Endothelial cell of umbilical vein (primary cell): ENCODE results near the gene HDAC9. TPM values are rescaled to one million over a fixed set of nuclear protein-coding genes. Genes with fewer than 3 reads are reported as not detected.

Source experiments
- BruUV-seq: library from RNA; stranded (reverse); fragments of 400-500 nt; replicated peaks from 2 replicates; lab custom pipeline; 2021; lab: Mats Ljungman, UMichigan
- CTCF ChIA-PET: fragments of 300-600, 350-600 bp; sonication (Branson Sonifier 250); formaldehyde crosslinking; loops from one replicate; lab custom pipeline; 2021; ENCODE audit warnings: antibody characterized with exemption, inconsistent platforms; lab: Charles Lee
- POLR2A ChIA-PET: fragments of 300-600, 350-600 bp; sonication (Branson Sonifier 250); formaldehyde crosslinking; loops from one replicate; lab custom pipeline; 2021; ENCODE audit warnings: antibody characterized with exemption, inconsistent platforms; lab: Charles Lee
- DNase-seq: peaks from one replicate; pipeline ENCODE4 v3.0.0-alpha.2; 2011; ENCODE audit warnings: low read depth, low spot score
- FAIRE-seq: peaks from 2 replicates; lab custom pipeline; 2011; peaks lifted over from hg19 to GRCh38; lab: Jason Lieb, UNC
- H2AFZ ChIP-seq: 2 replicates; pipeline ENCODE4 v1.6.0; 2012; ENCODE audit warnings: low read depth, low read length, control low read depth, inconsistent platforms
- H3K27ac ChIP-seq: 2 replicates; pipeline ENCODE4 v1.5.1; 2011; ENCODE audit warnings: low read depth, mild to moderate bottlenecking, control low read depth, low read length, moderate library complexity; ENCODE audit not compliant: insufficient read depth
- H3K27me3 ChIP-seq, 2 experiments: 2 replicates each; pipeline versions ENCODE4 v1.6.0 to v1.6.1; 2011; ENCODE audit warnings: low read length in 2 of 2, mixed read lengths in 1 of 2; ENCODE audit not compliant: control insufficient read depth in 2 of 2, insufficient read depth in 2 of 2
- H3K36me3 ChIP-seq, 2 experiments: 2 replicates in 1 of 2; 3 replicates in 1 of 2; pipeline ENCODE4 v1.5.1; 2011; ENCODE audit warnings: low read length in 2 of 2, mild to moderate bottlenecking in 1 of 2, moderate library complexity in 1 of 2; ENCODE audit not compliant: control insufficient read depth in 2 of 2, insufficient read depth in 2 of 2; ENCODE audit errors: extremely low read depth in 1 of 2
- H3K4me1 ChIP-seq: 3 replicates; pipeline ENCODE4 v1.5.1; 2011; ENCODE audit warnings: mild to moderate bottlenecking, low read length; ENCODE audit not compliant: control insufficient read depth, insufficient read depth; ENCODE audit errors: extremely low read depth
- H3K4me2 ChIP-seq: 2 replicates; pipeline ENCODE4 v1.6.1; 2011; ENCODE audit warnings: low read length, control low read depth, mixed read lengths; ENCODE audit not compliant: insufficient read depth
- H3K4me3 ChIP-seq, 3 experiments: fragments of 200-600 bp in 1 of 3; sonication (generic), shearing (Covaris generic) in 1 of 3; replicated peaks in 1 of 3; 2 replicates each; pipeline ENCODE4 v1.5.1; 2011 to 2016; ENCODE audit warnings: control low read depth in 3 of 3, low read length in 3 of 3, mild to moderate bottlenecking in 2 of 3, inconsistent platforms in 1 of 3, low read depth in 1 of 3, moderate library complexity in 1 of 3; ENCODE audit not compliant: insufficient read depth in 1 of 3
- H3K79me2 ChIP-seq: 2 replicates; pipeline ENCODE4 v1.6.0; 2012; ENCODE audit warnings: low read length, inconsistent platforms; ENCODE audit not compliant: control insufficient read depth, insufficient read depth
- H3K9ac ChIP-seq: replicated peaks from 2 replicates; pipeline ENCODE3; 2011; ENCODE audit warnings: low read length, control low read depth; ENCODE audit not compliant: insufficient read depth; ENCODE audit errors: extremely low read depth
- H3K9me1 ChIP-seq: replicated peaks from 3 replicates; pipeline ENCODE4 v1.6.0; 2011; ENCODE audit warnings: mild to moderate bottlenecking, low read length; ENCODE audit not compliant: control insufficient read depth, insufficient read depth; ENCODE audit errors: extremely low read depth
- H3K9me3 ChIP-seq: replicated peaks from 2 replicates; pipeline ENCODE4 v1.5.1; 2012; ENCODE audit warnings: low read length, inconsistent platforms; ENCODE audit not compliant: control insufficient read depth, insufficient read depth
- H4K20me1 ChIP-seq: replicated peaks from 2 replicates; pipeline ENCODE3; 2011; ENCODE audit warnings: mild to moderate bottlenecking, low read length; ENCODE audit not compliant: control insufficient read depth, insufficient read depth; ENCODE audit errors: extremely low read depth
- CTCF ChIP-seq, 2 donors: IDR thresholded peaks; 1 replicate in 1 of 2; 2 replicates in 1 of 2; pipeline ENCODE4 v1.5.1; 2011; ENCODE audit warnings: low read length in 2 of 2, mild to moderate bottlenecking in 2 of 2, moderate library complexity in 2 of 2, control low read depth in 1 of 2, inconsistent platforms in 1 of 2, low read depth in 1 of 2; ENCODE audit not compliant: insufficient read depth in 1 of 2; ENCODE audit errors: extremely low read depth in 1 of 2
- FOS ChIP-seq: IDR thresholded peaks from 2 replicates; pipeline ENCODE4 v1.6.1; 2011; ENCODE audit warnings: mild to moderate bottlenecking, low read length, moderate library complexity, borderline replicate concordance; ENCODE audit not compliant: insufficient read depth
- GATA2 ChIP-seq: IDR thresholded peaks from 2 replicates; pipeline ENCODE4 v1.7.0; 2011; ENCODE audit warnings: low read depth, mild to moderate bottlenecking, moderate library complexity, mixed read lengths, low read length; ENCODE audit not compliant: insufficient read length, insufficient read depth
- JUN ChIP-seq: IDR thresholded peaks from 2 replicates; pipeline ENCODE4 v1.6.1; 2011; ENCODE audit warnings: borderline replicate concordance, low read depth; ENCODE audit not compliant: insufficient read length, insufficient read depth
- POLR2AphosphoS5 ChIP-seq: IDR thresholded peaks from 2 replicates; pipeline ENCODE4 v1.6.1; 2012; ENCODE audit warnings: low read depth, mild to moderate bottlenecking, control low read depth, low read length, moderate library complexity; ENCODE audit not compliant: insufficient read depth
- dilution Hi-C: fragments of 300-500 bp; cut with MboI; formaldehyde crosslinking; loops from one replicate; pipeline ENCODE4 v1.15.0; 2019; ENCODE audit warnings: low sequenced_read_pairs; ENCODE audit not compliant: extremely low pct_ligation_motif_present
- intact Hi-C: fragments of 100-400 bp; cut with micrococcal nuclease; formaldehyde crosslinking; loops from one replicate; pipeline ENCODE4 v1.10.0; 2022
- polyA plus RNA-seq, 4 experiments: library from polyadenylated mRNA; depleted of rRNA in 3 of 4; stranded (reverse) in 3 of 4; unstranded in 1 of 4; fragments of >200 nt; gene quantifications; 2 replicates each; pipeline versions ENCODE4 v1.2.1 to v1.2.3, GENCODE V29; 2011 to 2012; ENCODE audit warnings: missing spikeins in 1 of 4
- total RNA-seq: library from RNA; stranded (reverse); gene quantifications from 2 replicates; pipeline ENCODE4 v1.2.3, GENCODE V29; 2021

Gene HDAC9
- total and polyA plus RNA-seq, 2 donors (not counting 3 experiments of a cell fraction or from before 2014, with no cell fraction given), result 1.8 to 11.6 TPM

GRCh38 chr7:18518555-18518954, 23.0 kb downstream of the HDAC9 start:
- no peaks in the 10 kb centered on the region for H3K27me3 ChIP-seq
- no peak overlapping the region for H3K4me3 ChIP-seq
- H3K9me3 ChIP-seq, result no peaks in the 10 kb centered on the region
- H2AFZ ChIP-seq, result no peak overlapping the region
- no peaks in the 10 kb centered on the region for H3K79me2 ChIP-seq
- no TSS peak for BruUV-seq
- H3K9me1 ChIP-seq, result no peaks in the 10 kb centered on the region
- POLR2A ChIA-PET, result no interaction called here
- H3K27ac ChIP-seq, result no peak overlapping the region
- H3K4me1 ChIP-seq, result peaks cover 6% of the 10 kb centered on the region
- no peak overlapping the region for H3K4me2 ChIP-seq
- dilution Hi-C loops (no loop called here), intact Hi-C loops (no loop called here)
- no peaks in the 10 kb centered on the region for H4K20me1 ChIP-seq
- no peak overlapping the region for H3K9ac ChIP-seq
- FAIRE-seq (no peak), DNase-seq (no peak)
- no peaks in the 10 kb centered on the region for H3K36me3 ChIP-seq
- TF ChIP-seq POLR2AphosphoS5, result no peak
- CTCF ChIA-PET, result interaction anchor here (1.0 to 1.6 kb wide), 5 partner anchors 9 to 166 kb away, joined by 3 to 7 read pairs (median 3); no protein-coding TSS in a partner anchor

- BruUV-seq, result no TSS peak
- H3K79me2 ChIP-seq, result no peaks in the 10 kb centered on the region
- DNase-seq (no peak), FAIRE-seq (no peak)
- TF ChIP-seq JUN (no peak), POLR2AphosphoS5 (no peak), CTCF (IDR thresholded peaks at IDR 0.05; ENCODE audit: extremely low read depth in 1 of 2, insufficient read depth in 1 of 2, low read depth in 1 of 2, low read length in 2 of 2) (no peak), FOS (peak; percentile 60), GATA2 (no peak)
- no peak overlapping the region for H3K4me3 ChIP-seq
- no peaks in the 10 kb centered on the region for H3K9me1 ChIP-seq
- H3K36me3 ChIP-seq, result no peaks in the 10 kb centered on the region
- no peak overlapping the region for H2AFZ ChIP-seq
- peak overlapping the region; percentile 4 for H3K4me2 ChIP-seq
- ChIA-PET CTCF (interaction anchor here (0.7 to 1.4 kb wide), 6 partner anchors 12 to 163 kb away, joined by 3 to 12 read pairs (median 3); no protein-coding TSS in a partner anchor), POLR2A (no interaction called here)
- H3K27ac ChIP-seq, result peak overlapping the region; percentile 24
- dilution Hi-C loops, result no loop called here
- H3K4me1 ChIP-seq, result peaks cover 6% of the 10 kb centered on the region
- no peaks in the 10 kb centered on the region for H4K20me1 ChIP-seq
- H3K9ac ChIP-seq, result no peak overlapping the region
- intact Hi-C loops, result no loop called here
- no peaks in the 10 kb centered on the region for H3K27me3 ChIP-seq
- H3K9me3 ChIP-seq, result no peaks in the 10 kb centered on the region
Observed at GRCh38 chr7:18520450-18521235, 25.1 kb downstream of the HDAC9 start.
